Loucy (cell line): Measurements from ENCODE around the gene SLC39A11.

ENCODE experiments used
- EZH2phosphoT487 ChIP-seq: fragments of 200-600 bp; IDR thresholded peaks from 2 replicates; pipeline ENCODE4 v1.6.1; 2018; ENCODE audit warnings: antibody characterized with exemption, mild to moderate bottlenecking, moderate library complexity, borderline replicate concordance
- TF ChIP-seq, protein P1 (sequence below): fragments of 200-600 bp; sonication (generic); conservative IDR thresholded peaks from 2 replicates; pipeline ENCODE4 v1.5.1; 2014; ENCODE audit warnings: mild to moderate bottlenecking, antibody characterized with exemption, low read length

DNA sequence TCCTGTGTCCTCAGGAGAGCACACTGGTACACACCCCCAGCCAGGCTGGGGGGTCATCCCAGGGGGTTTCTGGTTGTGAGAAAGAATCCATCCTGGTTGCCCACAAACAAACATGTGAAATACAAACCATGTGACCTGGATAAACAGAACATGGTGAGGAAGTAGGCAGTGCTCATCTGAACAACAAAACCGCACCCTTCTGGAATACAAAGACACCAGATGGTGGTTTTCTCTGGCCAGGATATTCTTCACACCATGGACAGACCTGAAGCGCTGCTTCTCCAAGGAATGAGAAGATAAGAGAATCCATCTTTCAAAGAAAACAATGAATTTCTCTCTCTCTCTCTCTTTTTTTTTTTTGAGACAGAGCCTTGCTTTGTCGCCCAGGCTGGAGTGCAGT, 302.3 kb downstream of the SLC39A11 start:
- TF ChIP-seq, protein P1, sequence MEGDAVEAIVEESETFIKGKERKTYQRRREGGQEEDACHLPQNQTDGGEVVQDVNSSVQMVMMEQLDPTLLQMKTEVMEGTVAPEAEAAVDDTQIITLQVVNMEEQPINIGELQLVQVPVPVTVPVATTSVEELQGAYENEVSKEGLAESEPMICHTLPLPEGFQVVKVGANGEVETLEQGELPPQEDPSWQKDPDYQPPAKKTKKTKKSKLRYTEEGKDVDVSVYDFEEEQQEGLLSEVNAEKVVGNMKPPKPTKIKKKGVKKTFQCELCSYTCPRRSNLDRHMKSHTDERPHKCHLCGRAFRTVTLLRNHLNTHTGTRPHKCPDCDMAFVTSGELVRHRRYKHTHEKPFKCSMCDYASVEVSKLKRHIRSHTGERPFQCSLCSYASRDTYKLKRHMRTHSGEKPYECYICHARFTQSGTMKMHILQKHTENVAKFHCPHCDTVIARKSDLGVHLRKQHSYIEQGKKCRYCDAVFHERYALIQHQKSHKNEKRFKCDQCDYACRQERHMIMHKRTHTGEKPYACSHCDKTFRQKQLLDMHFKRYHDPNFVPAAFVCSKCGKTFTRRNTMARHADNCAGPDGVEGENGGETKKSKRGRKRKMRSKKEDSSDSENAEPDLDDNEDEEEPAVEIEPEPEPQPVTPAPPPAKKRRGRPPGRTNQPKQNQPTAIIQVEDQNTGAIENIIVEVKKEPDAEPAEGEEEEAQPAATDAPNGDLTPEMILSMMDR, result no peak
- TF ChIP-seq EZH2phosphoT487, result no peak
